Measurements from ENCODE around the gene DPP7. TPM values are rescaled to one million over a fixed set of nuclear protein-coding genes. Genes with fewer than 3 reads are reported as not detected.

The DPP7 gene
- total and polyA plus RNA-seq, 9 of the 15 experiments (the other 6 are each of a cell fraction or from before 2014, with no cell fraction given): 0.99 to 365 (median 132) TPM

- TSS peak; percentile 56 for BruUV-seq (replicated peaks)
- intact Hi-C loops (cut with micrococcal nuclease): no loop called here
- H4K20me1 ChIP-seq (replicated peaks; ENCODE audit: control insufficient read depth, insufficient read depth, low read length): no peaks in the 10 kb centered on the region
- no peak for FAIRE-seq
- peaks cover 35% of the 10 kb centered on the region for H3K79me2 ChIP-seq (ENCODE audit: control insufficient read depth, insufficient read depth, low read length)
- no peaks in the 10 kb centered on the region for H3K9me3 ChIP-seq (replicated peaks; ENCODE audit: control insufficient read depth, insufficient read depth, low read depth, low read length)
- H3K9ac ChIP-seq (ENCODE audit: insufficient read depth in 1 of 2, low read depth in 2 of 2, low read length in 2 of 2): peak overlapping the region; percentile 84 to 100
- no peaks in the 10 kb centered on the region for H3K9me1 ChIP-seq (ENCODE audit: control insufficient read depth, insufficient read depth, low read length)
- 5% methylated on average over 41 of the region's 58 CpGs for WGBS (ENCODE audit: insufficient coverage, low coverage, missing lambda C conversion rate)
- peak overlapping the region; percentile 91 for H3K4me3 ChIP-seq
- in situ Hi-C loops (cut with MboI): no loop called here
- ATAC-seq: peak; percentile 47
- H3K4me2 ChIP-seq (ENCODE audit: insufficient read depth, low read length): peak overlapping the region; percentile 100
- H3K27ac ChIP-seq (ENCODE audit: extremely low read depth, low read depth, low read length): peak overlapping the region; percentile 78
- peak in 1 of 4 experiments; percentile 48 for DNase-seq (ENCODE audit: extremely low read depth in 1 of 4, low spot score in 3 of 4)
- H3K36me3 ChIP-seq (ENCODE audit: control insufficient read depth, insufficient read depth, low read length): peaks cover 2% of the 10 kb centered on the region; the same call in 1 of the 3 replicates
- H2AFZ ChIP-seq (ENCODE audit: low read depth, low read length): peak overlapping the region; percentile 99
- peaks cover 12 to 37% of the 10 kb centered on the region in 2 experiments; a peak in 4 of 5 replicates for H3K4me1 ChIP-seq (replicated peaks in 1 of 2; ENCODE audit: control insufficient read depth in 2 of 2, insufficient read depth in 2 of 2, low read length in 2 of 2)
- ChIA-PET CTCF (ENCODE audit: low intra/inter-chr PET ratio) (no interaction called here), POLR2A (interaction anchor here (0.6 to 2.3 kb wide), 18 partner anchors 7 to 308 kb away, joined by 3 to 23 read pairs (median 4); partner anchors contain the start of genes GRIN1, MAN1B1, NRARP and SAPCD2)
- no peaks in the 10 kb centered on the region for H3K27me3 ChIP-seq (ENCODE audit: control insufficient read depth in 2 of 2, insufficient read depth in 2 of 2, low read length in 2 of 2)
- no peak for TF ChIP-seq IRF1 (CRISPR knock-in tag; IDR thresholded peaks at IDR 0.05; ENCODE audit: borderline replicate concordance)
- no peak for TF ChIP-seq PHF21A (IDR thresholded peaks at IDR 0.05; ENCODE audit: borderline replicate concordance, low read depth)
- no peak for TF ChIP-seq ZBTB17 (CRISPR knock-in tag; IDR thresholded peaks at IDR 0.05)
- no peak for TF ChIP-seq NR4A1 (CRISPR knock-in tag; IDR thresholded peaks at IDR 0.05)
- no peak for TF ChIP-seq NR4A1 (tag; IDR thresholded peaks at IDR 0.05)
- 0 out of 2 replicates have a peak, but pooled peaks have one; percentile 51 for TF ChIP-seq GATAD2B (IDR thresholded peaks at IDR 0.05; ENCODE audit: borderline replicate concordance)
- TF ChIP-seq E2F6 (IDR thresholded peaks at IDR 0.05; ENCODE audit: borderline replicate concordance in 1 of 2, extremely low read depth in 1 of 2, insufficient read depth in 1 of 2, insufficient read length in 1 of 2, low read depth in 1 of 2, low read length in 1 of 2, poor library complexity in 1 of 2, severe bottlenecking in 1 of 2): peak in 1 of 2 experiments; percentile 29
- no peak for TF ChIP-seq ZSCAN32 (CRISPR knock-in tag; IDR thresholded peaks at IDR 0.05)
- no peak for TF ChIP-seq HDAC1 (IDR thresholded peaks at IDR 0.05)
- TF ChIP-seq RBM14 (IDR thresholded peaks at IDR 0.05; ENCODE audit: borderline replicate concordance, insufficient read depth, low read depth, low read length): 0 out of 2 replicates have a peak, but pooled peaks have one; percentile 8
- 0 out of 2 replicates have a peak, but pooled peaks have one; percentile 7 for TF ChIP-seq CREM (IDR thresholded peaks at IDR 0.05; ENCODE audit: low read depth)
- TF ChIP-seq ARID1B (IDR thresholded peaks at IDR 0.05): no peak
- 0 out of 2 replicates have a peak, but pooled peaks have one; percentile 14 for TF ChIP-seq CBX1 (IDR thresholded peaks at IDR 0.05; ENCODE audit: low read depth)
- TF ChIP-seq, protein P1, sequence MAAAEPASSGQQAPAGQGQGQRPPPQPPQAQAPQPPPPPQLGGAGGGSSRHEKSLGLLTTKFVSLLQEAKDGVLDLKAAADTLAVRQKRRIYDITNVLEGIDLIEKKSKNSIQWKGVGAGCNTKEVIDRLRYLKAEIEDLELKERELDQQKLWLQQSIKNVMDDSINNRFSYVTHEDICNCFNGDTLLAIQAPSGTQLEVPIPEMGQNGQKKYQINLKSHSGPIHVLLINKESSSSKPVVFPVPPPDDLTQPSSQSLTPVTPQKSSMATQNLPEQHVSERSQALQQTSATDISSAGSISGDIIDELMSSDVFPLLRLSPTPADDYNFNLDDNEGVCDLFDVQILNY (CRISPR knock-in tag; IDR thresholded peaks at IDR 0.05): 0 out of 2 replicates have a peak, but pooled peaks have one; percentile 35
- 0 out of 2 replicates have a peak, but pooled peaks have one; percentile 29 for TF ChIP-seq BCOR (IDR thresholded peaks at IDR 0.05)
- TF ChIP-seq E2F4 (CRISPR knock-in tag; IDR thresholded peaks at IDR 0.05; ENCODE audit: low read depth): 0 out of 2 replicates have a peak, but pooled peaks have one; percentile 26
- no peak for TF ChIP-seq ZNF347 (CRISPR knock-in tag; IDR thresholded peaks at IDR 0.05; ENCODE audit: low read depth)
- no peak for TF ChIP-seq ZKSCAN3 (CRISPR knock-in tag; IDR thresholded peaks at IDR 0.05)
These were observed 15.7 kb upstream of the DPP7 start for GRCh38 chr9:137130176-137130755.

All from K562 (cell line).